Panc1 (cell line): ENCODE results near the gene RPN2. TPM values are rescaled to one million over a fixed set of nuclear protein-coding genes. Genes with fewer than 3 reads are reported as not detected.

Experiments
- ATAC-seq: fragments of 200-7000 bp; cut with Tn5 transposase; 2 replicates; pipeline ENCODE4 v1.9.1; 2020; ENCODE audit warnings: mild to moderate bottlenecking, moderate library complexity
- BruUV-seq: library from RNA; stranded (reverse); fragments of 400-500 nt; replicated peaks from 2 replicates; lab custom pipeline; 2021; lab: Mats Ljungman, UMichigan
- CTCF ChIA-PET: fragments of 300-600 bp; sonication (Branson Sonifier 250); formaldehyde crosslinking; loops from one replicate; lab custom pipeline; 2022; ENCODE audit warnings: antibody characterized with exemption; lab: Charles Lee
- POLR2A ChIA-PET: fragments of 300-600 bp; sonication (Branson Sonifier 250); formaldehyde crosslinking; loops from one replicate; lab custom pipeline; 2022; ENCODE audit warnings: antibody characterized with exemption; lab: Charles Lee
- DNase-seq: peaks from one replicate; pipeline ENCODE4 v3.0.0-alpha.2; 2010; ENCODE audit warnings: low read depth, low spot score
- H3K27ac ChIP-seq: 2 replicates; pipeline ENCODE4 v1.5.1; 2011; ENCODE audit warnings: mild to moderate bottlenecking, low read length, inconsistent platforms
- H3K27me3 ChIP-seq: fragments of 200-500 bp; sonication (Bioruptor generic); 2 replicates; pipeline ENCODE4 v1.6.0; 2014; ENCODE audit warnings: low read length, inconsistent platforms; ENCODE audit not compliant: control insufficient read depth, insufficient read depth
- H3K36me3 ChIP-seq: fragments of 200-500 bp; sonication (Bioruptor generic); 2 replicates; pipeline ENCODE4 v1.5.1; 2014; ENCODE audit warnings: inconsistent platforms, mild to moderate bottlenecking, low read length, moderate library complexity; ENCODE audit not compliant: control insufficient read depth, insufficient read depth
- H3K4me1 ChIP-seq: 2 replicates; pipeline ENCODE4 v1.5.1; 2011; ENCODE audit warnings: inconsistent platforms, mild to moderate bottlenecking, low read length, moderate library complexity; ENCODE audit not compliant: control insufficient read depth, insufficient read depth
- H3K4me3 ChIP-seq, 2 experiments: 2 replicates each; pipeline ENCODE4 v1.5.1; 2011 to 2012; ENCODE audit warnings: low read depth in 2 of 2, low read length in 2 of 2, mild to moderate bottlenecking in 2 of 2, inconsistent platforms in 1 of 2, moderate library complexity in 1 of 2
- H3K9me3 ChIP-seq: fragments of 200-500 bp; sonication (Bioruptor generic); 2 replicates; pipeline ENCODE4 v1.5.1; 2014; ENCODE audit warnings: low read depth, mild to moderate bottlenecking, inconsistent platforms, low read length, moderate library complexity; ENCODE audit not compliant: control insufficient read depth, insufficient read depth
- CTCF ChIP-seq: fragments of 450-650 bp; IDR thresholded peaks from 2 replicates; pipeline ENCODE4 v1.5.1; 2017; ENCODE audit warnings: mild to moderate bottlenecking
- POLR2AphosphoS5 ChIP-seq: IDR thresholded peaks from 2 replicates; pipeline ENCODE4 v1.6.1; 2012; ENCODE audit warnings: mild to moderate bottlenecking, low read depth, low read length, moderate library complexity
- REST ChIP-seq, 2 experiments: IDR thresholded peaks; 2 replicates each; pipeline ENCODE4 v1.6.1; 2011 to 2012; ENCODE audit warnings: low read depth in 2 of 2, control low read depth in 1 of 2, low read length in 1 of 2, mild to moderate bottlenecking in 1 of 2, moderate library complexity in 1 of 2; ENCODE audit not compliant: insufficient read depth in 1 of 2
- SIN3A ChIP-seq: IDR thresholded peaks from 2 replicates; pipeline ENCODE4 v1.6.1; 2012; ENCODE audit warnings: low read depth, mild to moderate bottlenecking, low read length, moderate library complexity, borderline replicate concordance; ENCODE audit not compliant: insufficient read depth
- TCF7L2 ChIP-seq: IDR thresholded peaks from 2 replicates; pipeline ENCODE4 v1.6.1; 2011; ENCODE audit warnings: mild to moderate bottlenecking, low read depth, low read length, inconsistent platforms
- in situ Hi-C: cut with HindIII; loops from 2 replicates; pipeline ENCODE4 v1.10.0; 2016; ENCODE audit warnings: low sequenced_read_pairs, low pct_unique_long_range_greater_than_20kb
- intact Hi-C: fragments of 100-400 bp; cut with micrococcal nuclease; formaldehyde crosslinking; loops from one replicate; pipeline ENCODE4 v1.10.0; 2022; ENCODE audit not compliant: unreplicated experiment
- total RNA-seq: library from RNA; stranded (reverse); gene quantifications from one replicate; pipeline ENCODE4 v1.2.1, GENCODE V29; 2021; ENCODE audit not compliant: unreplicated experiment

The RPN2 gene
- total RNA-seq, 1 experiment from 2014 or later, result 250 TPM

GRCh38 chr20:37189416-37190016, 10.4 kb downstream of the RPN2 start:
- no peak for TF ChIP-seq TCF7L2
- no peak for TF ChIP-seq REST (IDR thresholded peaks at IDR 0.05; ENCODE audit: insufficient read depth in 1 of 2, low read depth in 2 of 2, low read length in 1 of 2)
- no peak for TF ChIP-seq CTCF
- no peak for TF ChIP-seq SIN3A
- TF ChIP-seq POLR2AphosphoS5, result no peak
- intact Hi-C loops (no loop called here), in situ Hi-C loops (no loop called here)
- no peaks in the 10 kb centered on the region for H3K9me3 ChIP-seq
- H3K4me1 ChIP-seq, result no peaks in the 10 kb centered on the region; the same call in 1 of the 2 replicates
- H3K27me3 ChIP-seq, result no peaks in the 10 kb centered on the region
- peaks cover 18% of the 10 kb centered on the region for H3K36me3 ChIP-seq
- H3K4me3 ChIP-seq, result no peak overlapping the region
- CTCF ChIA-PET, result no interaction called here
- no peak for DNase-seq
- H3K27ac ChIP-seq, result no peak overlapping the region
- ATAC-seq, result no peak
- no TSS peak for BruUV-seq
- POLR2A ChIA-PET, result interaction anchor here (0.5 to 1.4 kb wide), 3 partner anchors 11 to 233 kb away, joined by 3 to 6 read pairs (median 3); partner anchors contain the start of genes MROH8 and RPN2

DNA sequence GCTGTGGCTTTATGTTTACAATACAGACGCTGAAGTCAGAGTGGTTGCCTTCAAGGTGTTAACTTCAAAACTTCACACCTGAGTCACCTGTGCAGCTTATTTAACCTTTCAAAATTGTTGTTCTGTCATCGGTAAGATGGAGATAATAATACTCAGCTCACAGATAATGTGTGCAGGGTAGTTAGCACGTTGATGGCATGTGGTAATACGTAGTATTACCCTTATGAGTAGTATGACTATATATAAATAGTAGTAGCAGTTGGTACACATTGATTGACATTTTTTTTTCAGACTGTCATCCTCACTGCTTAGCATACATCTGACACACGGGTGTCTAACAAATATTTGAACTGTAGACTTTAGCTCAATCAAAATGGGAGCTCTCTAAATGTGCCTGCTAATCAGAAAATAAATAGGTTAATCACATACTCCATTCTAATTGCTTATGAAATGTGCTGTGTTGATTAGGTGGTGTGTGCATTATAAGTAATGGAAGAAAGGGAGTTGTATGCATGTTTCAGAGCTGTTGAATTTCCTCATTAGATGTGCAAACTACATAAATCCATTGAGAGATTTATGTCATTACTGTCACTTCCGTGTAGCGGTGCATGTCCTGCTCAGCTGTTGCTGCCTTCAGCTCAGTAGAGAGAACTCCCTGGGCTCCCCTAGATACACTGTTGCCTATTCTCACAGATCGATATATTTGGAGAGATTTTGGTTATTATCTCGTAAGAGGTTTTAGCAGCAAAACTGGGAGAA, 11.4 kb downstream of the RPN2 start:
- Histone ChIP-seq H3K27ac (no peak overlapping the region), H3K4me1 (no peaks in the 10 kb centered on the region; the same call in 1 of the 2 replicates), H3K36me3 (peaks cover 16% of the 10 kb centered on the region), H3K4me3 (no peak overlapping the region), H3K9me3 (no peaks in the 10 kb centered on the region), H3K27me3 (no peaks in the 10 kb centered on the region)
- BruUV-seq, result no TSS peak
- ATAC-seq (no peak), DNase-seq (no peak)
- in situ Hi-C loops (no loop called here), intact Hi-C loops (no loop called here)
- TF ChIP-seq POLR2AphosphoS5 (no peak), REST (IDR thresholded peaks at IDR 0.05; ENCODE audit: insufficient read depth in 1 of 2, low read depth in 2 of 2, low read length in 1 of 2) (no peak), TCF7L2 (no peak), SIN3A (no peak), CTCF (no peak)
- CTCF ChIA-PET, result no interaction called here
- POLR2A ChIA-PET, result interaction anchor here (1.4 kb wide), 1 partner anchor 12 kb away, joined by 6 read pairs; the partner anchor contains the start of genes MROH8 and RPN2
